Left lung (tissue), 10 donors: ENCODE data around the gene TCFL5. TPM values are rescaled to one million over a fixed set of nuclear protein-coding genes. Genes with fewer than 3 reads are reported as not detected.

ENCODE experiments used
- ATAC-seq: fragments of 200-7000 bp; cut with Tn5 transposase; one replicate; pipeline ENCODE4 v1.9.1; 2020; ENCODE audit warnings: moderate library complexity
- DNase-seq, 4 donors: peaks; one replicate each; pipeline ENCODE4 v3.0.0-alpha.2; 2013 to 2020
- H3K27ac ChIP-seq, 2 donors: fragments of 200-600 bp; sonication (generic) in 1 of 2; one replicate each; pipeline versions ENCODE4 v1.5.0 to v1.8.0; 2020 to 2021
- H3K27me3 ChIP-seq, 2 donors: fragments of 200-600 bp; sonication (generic) in 1 of 2; one replicate each; pipeline versions ENCODE4 v1.5.0 to v1.8.0; 2020 to 2021
- H3K36me3 ChIP-seq, 2 donors: fragments of 200-600 bp; sonication (generic) in 1 of 2; one replicate each; pipeline versions ENCODE4 v1.5.0 to v1.8.0; 2020 to 2021
- H3K4me1 ChIP-seq, 2 donors: fragments of 200-600 bp; one replicate each; pipeline ENCODE4 v1.8.0; 2021
- H3K4me3 ChIP-seq, 2 donors: fragments of 200-600 bp; sonication (generic) in 1 of 2; one replicate each; pipeline versions ENCODE4 v1.5.0 to v1.8.0; 2020 to 2021; ENCODE audit warnings: mild to moderate bottlenecking in 1 of 2
- H3K9me3 ChIP-seq, 2 donors: fragments of 200-600 bp; sonication (generic) in 1 of 2; one replicate each; pipeline versions ENCODE4 v1.5.0 to v1.8.0; 2020 to 2021
- intact Hi-C, 2 donors: fragments of 100-400 bp; cut with DNase I; formaldehyde crosslinking; loops; one replicate each; pipeline versions ENCODE4 v1.11.2 to v1.14.2; 2022
- polyA plus RNA-seq, 6 donors: library from polyadenylated mRNA; unstranded; fragments of 120-200 nt; gene quantifications; one replicate each; pipeline ENCODE4 v1.2.1, GENCODE V29; 2013; ENCODE audit not compliant: insufficient read length in 6 of 6
- total RNA-seq, 2 donors: library from RNA; stranded (reverse); fragmentation: NEBNext Ultra II Directional; extraction: Animal tissue kit (Norgen Biotek cat#: 25700); gene quantifications; one replicate each; pipeline ENCODE4 v1.2.1, GENCODE V29; 2021
- TF ChIP-seq, protein P1 (sequence below), 2 donors: fragments of 200-600 bp; sonication (generic) in 1 of 2; IDR thresholded peaks; one replicate each; pipeline versions ENCODE4 v1.5.0 to v1.8.0; 2021; ENCODE audit warnings: antibody characterized with exemption in 2 of 2
- donor health status: DM: no; HTN: yes; CAD: no.
- donor health status: DM: no; HTN: no; CAD: no.

TCFL5 gene
- total and polyA plus RNA-seq, 8 donors = 7.4 to 13.7 (median 10.9) TPM

DNA sequence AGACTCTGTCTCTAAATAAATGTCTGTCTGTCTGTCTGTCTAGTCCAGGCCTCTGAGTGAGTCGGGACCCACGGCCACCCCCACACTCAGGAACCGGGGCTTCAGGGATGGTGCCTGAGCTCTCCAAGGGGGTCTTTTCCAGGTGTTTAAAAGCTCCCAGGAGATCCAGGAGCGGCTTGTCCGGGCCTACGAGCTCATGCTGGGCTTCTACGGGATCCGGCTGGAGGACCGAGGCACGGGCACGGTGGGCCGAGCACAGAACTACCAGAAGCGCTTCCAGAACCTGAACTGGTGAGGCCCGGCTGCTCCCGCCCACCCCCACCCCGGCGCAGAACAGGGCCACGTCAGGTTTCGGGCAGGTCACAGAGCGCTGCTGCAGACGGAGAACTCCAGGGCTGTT, 50.3 kb downstream of the TCFL5 start:
- H3K4me3 ChIP-seq = no peak overlapping the region
- ATAC-seq = no peak
- DNase-seq = no peak
- H3K9me3 ChIP-seq = no peaks in the 10 kb centered on the region
- H3K4me1 ChIP-seq = peaks cover 17 to 42% of the 10 kb centered on the region in 2 donors
- TF ChIP-seq, protein P1, sequence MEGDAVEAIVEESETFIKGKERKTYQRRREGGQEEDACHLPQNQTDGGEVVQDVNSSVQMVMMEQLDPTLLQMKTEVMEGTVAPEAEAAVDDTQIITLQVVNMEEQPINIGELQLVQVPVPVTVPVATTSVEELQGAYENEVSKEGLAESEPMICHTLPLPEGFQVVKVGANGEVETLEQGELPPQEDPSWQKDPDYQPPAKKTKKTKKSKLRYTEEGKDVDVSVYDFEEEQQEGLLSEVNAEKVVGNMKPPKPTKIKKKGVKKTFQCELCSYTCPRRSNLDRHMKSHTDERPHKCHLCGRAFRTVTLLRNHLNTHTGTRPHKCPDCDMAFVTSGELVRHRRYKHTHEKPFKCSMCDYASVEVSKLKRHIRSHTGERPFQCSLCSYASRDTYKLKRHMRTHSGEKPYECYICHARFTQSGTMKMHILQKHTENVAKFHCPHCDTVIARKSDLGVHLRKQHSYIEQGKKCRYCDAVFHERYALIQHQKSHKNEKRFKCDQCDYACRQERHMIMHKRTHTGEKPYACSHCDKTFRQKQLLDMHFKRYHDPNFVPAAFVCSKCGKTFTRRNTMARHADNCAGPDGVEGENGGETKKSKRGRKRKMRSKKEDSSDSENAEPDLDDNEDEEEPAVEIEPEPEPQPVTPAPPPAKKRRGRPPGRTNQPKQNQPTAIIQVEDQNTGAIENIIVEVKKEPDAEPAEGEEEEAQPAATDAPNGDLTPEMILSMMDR (IDR thresholded peaks at IDR 0.05) = no peak
- peaks cover 17 to 24% of the 10 kb centered on the region in 2 donors for H3K27me3 ChIP-seq
- H3K27ac ChIP-seq = no peak overlapping the region
- peaks cover 0 to 78% of the 10 kb centered on the region in 2 donors for H3K36me3 ChIP-seq
- intact Hi-C loops = no loop called here

DNA sequence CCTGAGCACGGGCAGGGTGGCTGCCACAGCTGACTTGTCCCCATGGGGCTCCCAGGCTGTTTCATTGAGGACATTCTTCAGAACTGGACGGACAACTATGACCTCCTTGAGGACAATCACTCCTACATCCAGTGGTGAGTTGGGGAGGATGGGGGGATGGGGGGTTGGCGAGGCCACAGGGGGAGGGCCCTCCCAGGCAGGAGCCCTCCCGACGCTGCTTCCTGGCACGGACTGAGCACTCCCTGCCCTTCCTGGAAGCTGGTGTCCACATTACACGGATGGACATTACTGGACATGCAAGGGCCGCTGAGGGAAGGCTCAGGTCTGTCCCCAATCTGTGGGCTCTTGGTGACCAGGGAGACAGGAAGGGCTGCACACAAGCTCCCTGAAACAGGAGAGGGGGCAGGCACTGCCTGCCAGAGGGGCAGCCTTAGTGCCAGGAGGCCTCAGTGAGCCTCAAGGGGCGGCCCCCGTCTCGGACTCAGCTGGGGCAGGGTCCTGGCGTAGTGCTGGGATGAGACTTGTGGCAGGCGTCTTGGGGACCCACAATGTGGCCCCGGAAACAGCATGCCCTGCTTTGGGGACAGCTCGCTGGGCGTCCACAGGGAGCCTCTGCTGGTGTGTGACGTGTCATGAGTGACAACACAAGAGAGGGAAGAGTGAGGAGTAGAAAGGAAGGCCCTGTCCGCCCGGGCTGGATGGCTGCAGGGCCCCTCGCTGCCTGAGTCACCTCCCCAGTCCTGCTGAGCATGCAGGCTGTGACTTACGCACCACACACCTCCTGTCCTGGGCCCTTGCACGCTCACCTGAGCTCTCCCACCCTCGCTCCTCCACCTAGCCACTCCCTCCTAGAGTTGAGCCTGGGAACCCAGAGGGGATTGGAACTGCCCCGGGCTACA, 51.8 kb downstream of the TCFL5 start:
- no peak for DNase-seq
- TF ChIP-seq, protein P1 (IDR thresholded peaks at IDR 0.05) = no peak
- no peak overlapping the region for H3K27ac ChIP-seq
- no peaks in the 10 kb centered on the region for H3K9me3 ChIP-seq
- ATAC-seq = no peak
- peaks cover 2 to 8% of the 10 kb centered on the region in 2 donors for H3K27me3 ChIP-seq
- intact Hi-C loops = no loop called here
- peaks cover 17 to 39% of the 10 kb centered on the region in 2 donors for H3K4me1 ChIP-seq
- H3K36me3 ChIP-seq = peaks cover 0 to 78% of the 10 kb centered on the region in 2 donors
- no peak overlapping the region for H3K4me3 ChIP-seq

DNA sequence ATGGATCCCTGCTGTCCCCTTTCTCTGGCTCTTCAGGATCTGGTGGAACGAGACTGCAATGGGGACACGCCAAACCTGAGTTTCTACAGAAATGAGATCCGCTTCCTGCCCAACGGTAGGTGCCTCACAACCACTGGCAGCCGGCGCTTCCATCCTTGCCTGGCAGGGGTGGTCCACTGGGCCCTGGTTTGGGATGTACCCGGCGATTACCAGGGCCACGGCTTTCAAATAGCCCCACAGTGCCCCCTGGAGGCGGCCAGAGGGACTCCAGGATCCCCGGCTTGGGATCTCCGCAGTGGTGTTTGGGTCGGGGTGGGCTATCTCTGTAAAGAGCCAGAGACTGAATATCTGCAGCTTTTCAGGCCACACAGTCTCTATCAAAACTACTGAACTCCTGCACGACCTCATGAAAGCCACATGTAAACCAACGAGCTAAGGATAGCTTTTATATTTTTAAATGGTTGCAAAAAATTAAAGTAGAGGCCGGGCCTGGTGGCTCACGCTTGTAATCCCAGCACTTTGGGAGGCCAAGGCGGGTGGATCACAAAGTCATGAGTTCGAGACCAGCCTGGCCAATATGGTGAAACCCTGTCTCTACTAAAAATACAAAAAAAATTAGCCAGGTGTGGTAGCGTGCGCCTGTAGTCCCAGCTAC, 53.3 kb downstream of the TCFL5 start:
- Histone ChIP-seq H3K27ac (no peak overlapping the region), H3K4me3 (no peak overlapping the region), H3K4me1 (peaks cover 17 to 43% of the 10 kb centered on the region in 2 donors), H3K36me3 (peaks cover 0 to 68% of the 10 kb centered on the region in 2 donors), H3K9me3 (no peaks in the 10 kb centered on the region), H3K27me3 (no peaks in the 10 kb centered on the region)
- ATAC-seq (peak; percentile 67), DNase-seq (peak in 3 of 4 donors; percentile 71 to 94 (median 73))
- TF ChIP-seq, protein P1 (IDR thresholded peaks at IDR 0.05) = peak; percentile 91 to 97
- intact Hi-C loops = no loop called here

DNA sequence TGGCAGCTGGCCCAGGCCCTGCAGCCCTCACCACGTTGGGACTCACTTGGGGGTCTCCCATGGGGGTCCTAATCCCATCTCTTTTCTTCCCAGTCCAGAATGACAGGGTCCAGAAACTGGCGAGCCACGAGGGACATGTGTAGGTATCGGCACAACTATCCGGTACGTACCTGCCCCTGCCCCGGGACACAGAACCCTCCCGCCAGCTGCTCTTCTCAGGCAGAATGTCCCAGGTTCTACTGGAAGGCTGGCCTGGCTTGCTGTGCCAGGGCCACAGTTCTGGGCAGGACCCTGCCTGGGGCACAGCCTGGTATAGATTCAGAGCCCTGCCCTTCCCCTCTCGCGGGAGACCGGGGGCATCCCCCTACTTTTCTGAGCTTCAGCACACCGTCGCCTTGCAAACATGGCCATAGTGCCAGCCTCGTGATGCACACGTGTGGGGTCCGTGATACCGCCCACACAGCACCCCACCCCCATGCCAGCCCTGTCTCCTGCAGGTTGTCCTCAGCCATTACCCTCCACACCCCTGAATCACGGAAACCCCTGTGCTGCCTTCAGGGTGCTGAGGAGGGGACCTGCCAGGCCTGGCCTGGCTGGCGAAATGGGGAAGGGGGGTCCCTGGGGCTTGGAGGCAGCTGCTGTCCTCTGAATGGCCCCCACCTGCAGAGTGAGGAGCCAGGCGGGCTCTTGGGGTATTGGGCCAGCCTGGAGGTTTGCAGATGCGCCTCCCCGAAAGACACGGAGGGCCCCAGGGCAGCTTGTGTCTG, 54.0 kb downstream of the TCFL5 start:
- no peak for ATAC-seq
- DNase-seq = no peak
- Histone ChIP-seq H3K9me3 (no peaks in the 10 kb centered on the region), H3K27ac (no peak overlapping the region), H3K4me3 (no peak overlapping the region), H3K36me3 (peaks cover 0 to 61% of the 10 kb centered on the region in 2 donors), H3K4me1 (peaks cover 17 to 50% of the 10 kb centered on the region in 2 donors), H3K27me3 (no peaks in the 10 kb centered on the region)
- TF ChIP-seq, protein P1 (IDR thresholded peaks at IDR 0.05) = no peak
- intact Hi-C loops = no loop called here
